ENCODE measurements around the gene PPP3R1. TPM values are rescaled to one million over a fixed set of nuclear protein-coding genes. Genes with fewer than 3 reads are reported as not detected.

The PPP3R1 gene
- total RNA-seq, 4 donors from 2014 or later = 16.9 to 32.3 (median 29.8) TPM

DNA sequence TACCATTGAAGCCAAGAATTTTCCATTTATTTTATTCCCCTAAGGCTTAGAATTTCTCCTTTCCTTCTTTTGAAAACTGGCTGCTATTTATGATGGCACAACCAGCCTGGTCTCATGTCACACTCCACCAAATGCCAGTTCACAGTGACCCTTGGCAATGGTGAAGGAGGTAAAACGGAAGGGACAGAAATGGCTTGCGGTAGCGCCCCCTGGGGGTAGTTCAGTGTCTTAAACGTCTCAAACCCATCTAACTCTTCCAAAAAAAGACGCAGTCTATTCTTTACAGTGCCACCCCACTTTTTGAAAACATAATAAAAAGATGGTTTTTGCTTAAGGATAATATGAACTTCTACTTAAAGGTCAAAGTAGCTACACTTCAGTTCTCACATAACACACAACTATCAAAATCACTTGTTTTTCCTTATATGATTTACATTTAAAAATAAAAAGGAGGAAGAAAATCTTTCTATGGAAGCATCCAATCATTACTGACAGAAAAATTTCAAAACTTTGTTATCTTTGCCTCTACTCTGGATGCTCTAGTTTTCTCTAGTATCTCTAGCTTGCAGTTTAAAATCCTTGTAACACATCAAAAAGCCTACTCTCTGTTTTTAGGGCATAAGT, 66.7 kb downstream of the PPP3R1 start:
- H3K4me3 ChIP-seq = no peak overlapping the region
- DNase-seq (peak in 1 of 2 donors; percentile 51), ATAC-seq (peak in 1 of 2 donors; percentile 74)
- in situ Hi-C loops (cut with MboI; ENCODE audit: low sequenced_read_pairs in 4 of 4) (no loop called here), intact Hi-C loops (cut with DNase I; ENCODE audit: low total_unique reads) (no loop called here)
- H3K36me3 ChIP-seq = peaks cover 0 to 7% of the 10 kb centered on the region in 2 donors
- H3K4me1 ChIP-seq = no peaks in the 10 kb centered on the region
- TF ChIP-seq CTCF (IDR thresholded peaks at IDR 0.05 in 4 of 5, conservative IDR thresholded peaks at IDR 0.05 in 1 of 5) (peak in 4 of 5 experiments; percentile 20 to 54 (median 36)), POLR2A (IDR thresholded peaks at IDR 0.05) (no peak)
- no peaks in the 10 kb centered on the region for H3K9me3 ChIP-seq
- H3K27ac ChIP-seq = peak overlapping the region in 1 of 4 donors; percentile 30
- no peaks in the 10 kb centered on the region for H3K27me3 ChIP-seq

GRCh38 chr2:68182902-68183301, 69.4 kb downstream of the PPP3R1 start:
- no peak overlapping the region for H3K4me3 ChIP-seq
- no peak for TF ChIP-seq POLR2A (IDR thresholded peaks at IDR 0.05)
- TF ChIP-seq CTCF (IDR thresholded peaks at IDR 0.05 in 4 of 5, conservative IDR thresholded peaks at IDR 0.05 in 1 of 5) = no peak
- H3K4me1 ChIP-seq = no peaks in the 10 kb centered on the region
- H3K9me3 ChIP-seq = no peaks in the 10 kb centered on the region
- no peak for ATAC-seq
- in situ Hi-C loops (cut with MboI; ENCODE audit: low sequenced_read_pairs in 4 of 4) = no loop called here
- no peak overlapping the region for H3K27ac ChIP-seq
- H3K27me3 ChIP-seq = no peaks in the 10 kb centered on the region
- H3K36me3 ChIP-seq = peaks cover 0 to 15% of the 10 kb centered on the region in 2 donors
- intact Hi-C loops (cut with DNase I; ENCODE audit: low total_unique reads) = no loop called here
- DNase-seq = no peak

DNA sequence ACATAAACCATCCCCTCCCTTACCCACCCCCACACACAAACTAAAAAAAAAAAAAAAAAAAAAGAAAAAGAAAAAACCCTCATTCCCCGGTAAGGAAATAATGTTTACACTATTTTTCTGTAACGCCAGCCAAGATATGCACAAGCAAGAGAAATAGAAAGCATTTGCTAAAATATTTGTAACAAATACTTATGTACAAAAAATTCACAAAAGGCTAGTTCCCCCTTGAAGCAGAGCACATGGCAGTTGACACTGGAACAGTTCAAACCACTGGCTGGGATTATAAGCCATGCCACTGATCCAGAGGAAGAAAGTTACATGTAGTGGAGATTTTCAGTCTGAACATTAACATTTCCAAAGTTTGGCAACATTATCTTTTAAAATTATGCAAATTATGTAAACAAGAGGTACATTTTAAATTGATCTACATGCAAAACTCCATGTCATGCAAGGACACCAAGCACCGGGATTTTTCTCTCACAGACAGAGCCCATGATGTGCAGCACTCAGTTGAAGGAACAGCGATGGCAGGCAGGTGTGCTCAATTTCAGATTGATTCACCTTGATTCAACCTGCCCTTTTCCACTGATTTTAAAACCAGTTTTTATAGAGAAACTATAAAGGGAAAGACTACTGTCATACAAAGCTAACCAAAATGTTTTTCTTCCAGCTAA, 73.2 kb downstream of the PPP3R1 start:
- ATAC-seq (no peak), DNase-seq (no peak)
- intact Hi-C loops (cut with DNase I; ENCODE audit: low total_unique reads) (no loop called here), in situ Hi-C loops (cut with MboI; ENCODE audit: low sequenced_read_pairs in 4 of 4) (no loop called here)
- TF ChIP-seq CTCF (IDR thresholded peaks at IDR 0.05 in 4 of 5, conservative IDR thresholded peaks at IDR 0.05 in 1 of 5) = no peak
- no peak for TF ChIP-seq POLR2A (IDR thresholded peaks at IDR 0.05)
- Histone ChIP-seq H3K4me3 (no peak overlapping the region), H3K4me1 (no peaks in the 10 kb centered on the region), H3K36me3 (peaks cover 0 to 24% of the 10 kb centered on the region in 2 donors), H3K27me3 (no peaks in the 10 kb centered on the region), H3K9me3 (no peaks in the 10 kb centered on the region), H3K27ac (no peak overlapping the region)

DNA sequence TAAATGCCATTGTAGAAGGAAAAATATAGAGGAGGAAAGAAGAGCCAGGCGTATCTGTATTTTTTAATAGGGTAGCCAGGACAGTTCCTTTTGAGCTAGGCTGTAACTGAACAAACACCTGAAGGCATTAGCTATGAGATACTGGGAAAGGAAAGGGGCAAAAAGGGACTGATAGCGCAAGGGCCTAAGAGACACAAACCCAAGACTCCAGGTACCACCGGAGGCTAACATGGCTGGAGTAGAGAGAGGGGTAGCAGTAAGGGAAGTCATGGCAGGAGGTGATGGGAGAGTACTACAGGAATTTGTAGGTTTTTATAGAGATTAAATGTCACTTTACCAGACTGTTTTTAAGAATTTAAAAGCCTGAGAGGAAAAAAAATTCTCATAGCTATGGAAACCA, 73.9 kb downstream of the PPP3R1 start:
- in situ Hi-C loops (cut with MboI; ENCODE audit: low sequenced_read_pairs in 4 of 4) = no loop called here

More for the DNA sequence above, 73.9 kb downstream of the PPP3R1 start:
- Histone ChIP-seq H3K4me1 (no peaks in the 10 kb centered on the region), H3K36me3 (peaks cover 0 to 24% of the 10 kb centered on the region in 2 donors), H3K4me3 (no peak overlapping the region), H3K27ac (no peak overlapping the region), H3K27me3 (no peaks in the 10 kb centered on the region), H3K9me3 (no peaks in the 10 kb centered on the region)
- DNase-seq (no peak), ATAC-seq (no peak)
- TF ChIP-seq CTCF (IDR thresholded peaks at IDR 0.05 in 4 of 5, conservative IDR thresholded peaks at IDR 0.05 in 1 of 5) = no peak
- intact Hi-C loops (cut with DNase I; ENCODE audit: low total_unique reads) = no loop called here
